ENCODE results near the gene ZC3H18. TPM values are rescaled to one million over a fixed set of nuclear protein-coding genes. Genes with fewer than 3 reads are reported as not detected.

Gene ZC3H18
- polyA plus RNA-seq, 1 donor from 2014 or later, result 12.8 TPM

GRCh38 chr16:88581033-88581432 is 10.8 kb downstream of the ZC3H18 start:
- no peaks in the 10 kb centered on the region for H3K9me2 ChIP-seq (ENCODE audit: insufficient read depth, low read length)
- H3K9ac ChIP-seq (ENCODE audit: low read length), result no peak overlapping the region
- no peak overlapping the region for H3K4me3 ChIP-seq (ENCODE audit: low read length)
- no peaks in the 10 kb centered on the region for H3K27me3 ChIP-seq (ENCODE audit: insufficient read depth, low read depth, low read length)
- no peaks in the 10 kb centered on the region for H3K9me3 ChIP-seq (ENCODE audit: low read length)
- H3K27ac ChIP-seq (ENCODE audit: low read length), result no peak overlapping the region
- no peak overlapping the region for H2AFZ ChIP-seq (ENCODE audit: low read depth, low read length)
- H3K36me3 ChIP-seq (ENCODE audit: insufficient read depth, low read length), result no peaks in the 10 kb centered on the region
- TF ChIP-seq TAF1 (IDR thresholded peaks at IDR 0.05; ENCODE audit: low read depth), result no peak
- no peak for TF ChIP-seq POLR2AphosphoS5 (IDR thresholded peaks at IDR 0.05)
- no peak for TF ChIP-seq MXI1 (conservative IDR thresholded peaks at IDR 0.05; ENCODE audit: poor library complexity, severe bottlenecking)
- no peak for TF ChIP-seq EZH2 (IDR thresholded peaks at IDR 0.05; ENCODE audit: borderline replicate concordance, insufficient read depth, low read length, poor library complexity, severe bottlenecking)
- no peak for TF ChIP-seq EP300 (conservative IDR thresholded peaks at IDR 0.05; ENCODE audit: poor library complexity, severe bottlenecking)
- TF ChIP-seq SMC3 (conservative IDR thresholded peaks at IDR 0.05; ENCODE audit: poor library complexity), result no peak
- TF ChIP-seq CTCF (IDR thresholded peaks at IDR 0.05; ENCODE audit: poor library complexity, severe bottlenecking), result no peak
- no peak for TF ChIP-seq REST (IDR thresholded peaks at IDR 0.05; ENCODE audit: borderline replicate concordance)
- no peak for TF ChIP-seq RAD21 (conservative IDR thresholded peaks at IDR 0.05)
- H3F3A ChIP-seq (ENCODE audit: insufficient read depth, low read length, poor library complexity, severe bottlenecking), result no peaks in the 10 kb centered on the region
- no peaks in the 10 kb centered on the region for H4K20me1 ChIP-seq (ENCODE audit: insufficient read depth)
- H3K4me2 ChIP-seq (ENCODE audit: low read length), result no peak overlapping the region
- H3K79me2 ChIP-seq (replicated peaks; ENCODE audit: insufficient read depth, low read length), result peaks cover 17% of the 10 kb centered on the region

- no peaks in the 10 kb centered on the region for H4K20me1 ChIP-seq (ENCODE audit: insufficient read depth)
- H3K9me3 ChIP-seq (ENCODE audit: low read length), result no peaks in the 10 kb centered on the region
- H3K27ac ChIP-seq (ENCODE audit: low read length), result no peak overlapping the region
- no peak for TF ChIP-seq EZH2 (IDR thresholded peaks at IDR 0.05; ENCODE audit: borderline replicate concordance, insufficient read depth, low read length, poor library complexity, severe bottlenecking)
- no peak for TF ChIP-seq REST (IDR thresholded peaks at IDR 0.05; ENCODE audit: borderline replicate concordance)
- TF ChIP-seq RAD21 (conservative IDR thresholded peaks at IDR 0.05), result no peak
- TF ChIP-seq MXI1 (conservative IDR thresholded peaks at IDR 0.05; ENCODE audit: poor library complexity, severe bottlenecking), result no peak
- H3K9ac ChIP-seq (ENCODE audit: low read length), result no peak overlapping the region
- no peaks in the 10 kb centered on the region for H3F3A ChIP-seq (ENCODE audit: insufficient read depth, low read length, poor library complexity, severe bottlenecking)
- no peaks in the 10 kb centered on the region for H3K36me3 ChIP-seq (ENCODE audit: insufficient read depth, low read length)
- peaks cover 14% of the 10 kb centered on the region for H3K79me2 ChIP-seq (replicated peaks; ENCODE audit: insufficient read depth, low read length)
- no peak overlapping the region for H3K4me2 ChIP-seq (ENCODE audit: low read length)
- no peaks in the 10 kb centered on the region for H3K27me3 ChIP-seq (ENCODE audit: insufficient read depth, low read depth, low read length)
- H2AFZ ChIP-seq (ENCODE audit: low read depth, low read length), result no peak overlapping the region
- no peak overlapping the region for H3K4me3 ChIP-seq (ENCODE audit: low read length)
- H3K9me2 ChIP-seq (ENCODE audit: insufficient read depth, low read length), result no peaks in the 10 kb centered on the region
Observed at GRCh38 chr16:88582912-88583575, 12.8 kb downstream of the ZC3H18 start.
